Ishikawa (cell line): ENCODE data around the gene NFIB.

Experiments used
- CEBPB ChIP-seq: IDR thresholded peaks from 2 replicates; pipeline ENCODE4 v1.6.1; 2012
- CREB1 ChIP-seq: IDR thresholded peaks from 2 replicates; pipeline ENCODE4 v1.6.1; 2012; ENCODE audit warnings: low read depth
- EGR1 ChIP-seq: IDR thresholded peaks from 2 replicates; pipeline ENCODE4 v1.6.1; 2012
- EP300 ChIP-seq: IDR thresholded peaks from 2 replicates; pipeline ENCODE4 v1.6.1; 2012; ENCODE audit warnings: borderline replicate concordance
- FOXM1 ChIP-seq: IDR thresholded peaks from 2 replicates; pipeline ENCODE4 v1.6.1; 2012; ENCODE audit warnings: low read depth, borderline replicate concordance
- NFIC ChIP-seq: IDR thresholded peaks from 2 replicates; pipeline ENCODE4 v1.6.1; 2012
- RAD21 ChIP-seq: IDR thresholded peaks from 2 replicates; pipeline ENCODE4 v1.6.1; 2012; ENCODE audit warnings: low read depth
- TAF1 ChIP-seq: IDR thresholded peaks from 2 replicates; pipeline ENCODE4 v1.6.1; 2012; ENCODE audit warnings: low read depth, mild to moderate bottlenecking
- TCF12 ChIP-seq: IDR thresholded peaks from 2 replicates; pipeline ENCODE4 v1.6.1; 2012; ENCODE audit warnings: low read depth
- TEAD4 ChIP-seq: IDR thresholded peaks from 2 replicates; pipeline ENCODE4 v1.6.1; 2012
- YY1 ChIP-seq: IDR thresholded peaks from 2 replicates; pipeline ENCODE4 v1.6.1; 2012; ENCODE audit warnings: low read depth
- ZBTB7A ChIP-seq: IDR thresholded peaks from 2 replicates; pipeline ENCODE4 v1.6.1; 2012; ENCODE audit warnings: low read depth
- TF ChIP-seq, protein P1 (sequence below): IDR thresholded peaks from 2 replicates; pipeline ENCODE4 v1.6.1; 2012
- TF ChIP-seq, protein P2 (sequence below): IDR thresholded peaks from 2 replicates; pipeline ENCODE4 v1.6.1; 2012
- TF ChIP-seq, protein P3 (sequence below): IDR thresholded peaks from 2 replicates; pipeline ENCODE4 v1.6.1; 2012; ENCODE audit warnings: low read depth, mild to moderate bottlenecking

Gene NFIB

DNA sequence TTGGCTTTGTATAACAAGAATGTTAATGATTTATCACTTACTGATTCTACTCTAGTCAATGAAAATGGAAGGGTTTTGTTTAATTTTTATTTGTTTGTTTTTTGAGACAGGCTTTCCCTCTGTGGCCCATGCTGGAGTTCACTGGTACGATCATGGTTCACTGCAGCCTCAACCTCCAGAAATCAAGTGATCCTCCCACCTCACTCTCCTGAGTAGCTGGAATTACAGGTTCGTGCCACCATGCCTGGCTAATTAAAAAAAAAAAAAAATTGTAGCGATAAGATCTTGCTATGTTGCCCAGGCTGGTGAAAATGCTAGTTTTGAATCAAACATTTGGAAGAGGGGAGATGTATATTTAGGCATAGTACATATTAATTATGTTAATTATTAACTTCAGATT is 209.4 kb downstream of the NFIB start:
- TF ChIP-seq, protein P1, sequence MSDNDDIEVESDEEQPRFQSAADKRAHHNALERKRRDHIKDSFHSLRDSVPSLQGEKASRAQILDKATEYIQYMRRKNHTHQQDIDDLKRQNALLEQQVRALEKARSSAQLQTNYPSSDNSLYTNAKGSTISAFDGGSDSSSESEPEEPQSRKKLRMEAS: no peak
- no peak for TF ChIP-seq TEAD4
- no peak for TF ChIP-seq RAD21
- TF ChIP-seq FOXM1: no peak

DNA sequence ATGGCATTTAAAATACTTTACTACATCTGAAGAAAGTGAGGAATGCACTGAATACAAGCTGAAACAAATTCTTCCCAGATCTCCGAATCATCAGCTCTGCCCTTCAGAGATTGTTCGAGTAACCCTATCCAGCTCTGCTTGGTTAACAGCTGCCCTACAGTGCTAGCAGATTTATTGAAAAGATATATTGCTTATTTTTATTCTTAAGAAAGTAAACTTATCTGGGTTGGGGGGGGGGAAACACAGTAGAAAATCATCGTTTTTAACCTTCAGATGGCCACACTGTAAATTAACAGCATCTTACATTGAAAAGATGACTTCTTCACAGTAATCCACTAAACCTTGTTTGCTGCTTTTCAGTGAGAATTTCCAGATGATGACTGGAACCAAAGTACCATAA is 210.8 kb downstream of the NFIB start:
- TF ChIP-seq, protein P2, sequence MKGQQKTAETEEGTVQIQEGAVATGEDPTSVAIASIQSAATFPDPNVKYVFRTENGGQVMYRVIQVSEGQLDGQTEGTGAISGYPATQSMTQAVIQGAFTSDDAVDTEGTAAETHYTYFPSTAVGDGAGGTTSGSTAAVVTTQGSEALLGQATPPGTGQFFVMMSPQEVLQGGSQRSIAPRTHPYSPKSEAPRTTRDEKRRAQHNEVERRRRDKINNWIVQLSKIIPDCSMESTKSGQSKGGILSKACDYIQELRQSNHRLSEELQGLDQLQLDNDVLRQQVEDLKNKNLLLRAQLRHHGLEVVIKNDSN: no peak
- TF ChIP-seq, protein P1: no peak
- no peak for TF ChIP-seq YY1
- TF ChIP-seq EP300: no peak
- no peak for TF ChIP-seq TAF1
- TF ChIP-seq TCF12: no peak
- TF ChIP-seq, protein P3, sequence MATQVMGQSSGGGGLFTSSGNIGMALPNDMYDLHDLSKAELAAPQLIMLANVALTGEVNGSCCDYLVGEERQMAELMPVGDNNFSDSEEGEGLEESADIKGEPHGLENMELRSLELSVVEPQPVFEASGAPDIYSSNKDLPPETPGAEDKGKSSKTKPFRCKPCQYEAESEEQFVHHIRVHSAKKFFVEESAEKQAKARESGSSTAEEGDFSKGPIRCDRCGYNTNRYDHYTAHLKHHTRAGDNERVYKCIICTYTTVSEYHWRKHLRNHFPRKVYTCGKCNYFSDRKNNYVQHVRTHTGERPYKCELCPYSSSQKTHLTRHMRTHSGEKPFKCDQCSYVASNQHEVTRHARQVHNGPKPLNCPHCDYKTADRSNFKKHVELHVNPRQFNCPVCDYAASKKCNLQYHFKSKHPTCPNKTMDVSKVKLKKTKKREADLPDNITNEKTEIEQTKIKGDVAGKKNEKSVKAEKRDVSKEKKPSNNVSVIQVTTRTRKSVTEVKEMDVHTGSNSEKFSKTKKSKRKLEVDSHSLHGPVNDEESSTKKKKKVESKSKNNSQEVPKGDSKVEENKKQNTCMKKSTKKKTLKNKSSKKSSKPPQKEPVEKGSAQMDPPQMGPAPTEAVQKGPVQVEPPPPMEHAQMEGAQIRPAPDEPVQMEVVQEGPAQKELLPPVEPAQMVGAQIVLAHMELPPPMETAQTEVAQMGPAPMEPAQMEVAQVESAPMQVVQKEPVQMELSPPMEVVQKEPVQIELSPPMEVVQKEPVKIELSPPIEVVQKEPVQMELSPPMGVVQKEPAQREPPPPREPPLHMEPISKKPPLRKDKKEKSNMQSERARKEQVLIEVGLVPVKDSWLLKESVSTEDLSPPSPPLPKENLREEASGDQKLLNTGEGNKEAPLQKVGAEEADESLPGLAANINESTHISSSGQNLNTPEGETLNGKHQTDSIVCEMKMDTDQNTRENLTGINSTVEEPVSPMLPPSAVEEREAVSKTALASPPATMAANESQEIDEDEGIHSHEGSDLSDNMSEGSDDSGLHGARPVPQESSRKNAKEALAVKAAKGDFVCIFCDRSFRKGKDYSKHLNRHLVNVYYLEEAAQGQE: no peak

DNA sequence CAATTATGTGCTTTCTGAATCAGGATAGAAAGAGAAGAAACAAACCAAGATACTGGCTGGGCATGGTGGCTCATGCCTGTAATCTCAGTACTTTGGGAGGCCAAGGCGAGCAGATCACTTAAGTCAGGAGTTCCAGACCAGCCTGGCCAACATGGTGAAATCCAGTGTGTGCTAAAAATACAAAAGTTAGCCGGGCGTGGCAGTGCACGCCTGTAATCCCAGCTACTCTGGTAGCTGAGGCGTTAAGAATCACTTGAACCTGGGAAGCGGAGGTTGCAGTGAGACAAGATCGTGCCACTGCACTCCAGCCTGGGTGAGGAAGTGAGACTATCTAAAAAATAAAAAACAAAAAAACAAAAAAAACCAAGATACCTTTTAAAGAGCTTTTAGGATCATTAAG is 214.2 kb downstream of the NFIB start:
- TF ChIP-seq TEAD4 (no peak), ZBTB7A (no peak), YY1 (no peak), EGR1 (no peak), TAF1 (no peak), FOXM1 (no peak), NFIC (no peak), CEBPB (no peak), TCF12 (no peak), RAD21 (no peak), EP300 (no peak), CREB1 (no peak)
- TF ChIP-seq, protein P3: no peak
- TF ChIP-seq, protein P2: no peak
- TF ChIP-seq, protein P1: no peak

DNA sequence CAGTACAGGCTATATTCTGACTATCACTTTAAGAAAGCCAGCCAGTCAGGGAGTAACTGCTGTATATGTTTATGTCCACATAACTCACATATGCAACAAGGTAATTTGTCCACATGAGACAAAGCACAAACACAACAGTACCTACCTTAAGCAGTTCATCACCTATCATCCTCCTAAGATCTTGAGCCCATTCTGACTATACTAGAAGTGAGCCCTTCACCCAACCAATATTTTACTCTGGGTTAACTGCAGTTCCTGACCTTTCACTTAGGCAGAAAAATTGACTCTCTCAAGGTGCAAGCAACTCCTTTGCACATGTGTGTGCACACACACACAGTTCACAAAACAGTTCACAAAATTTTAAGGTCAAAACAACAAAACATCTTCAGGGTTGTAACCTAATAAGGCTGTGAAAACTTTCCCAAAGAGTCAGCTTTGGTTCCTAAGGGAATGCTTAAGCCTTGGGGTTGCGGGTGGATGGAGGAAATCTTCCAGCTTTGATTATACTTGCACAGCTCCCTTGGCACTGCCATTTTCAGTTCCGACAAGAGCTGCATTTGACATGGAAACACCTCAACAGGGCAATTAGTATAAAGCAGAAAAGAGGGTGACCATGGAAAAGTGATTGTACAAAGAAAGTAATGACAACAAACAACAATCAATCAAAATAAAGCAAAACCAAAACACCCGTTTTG is 215.3 kb downstream of the NFIB start:
- TF ChIP-seq EP300 (no peak), ZBTB7A (no peak), CREB1 (no peak), YY1 (no peak)
- TF ChIP-seq, protein P1: no peak

DNA sequence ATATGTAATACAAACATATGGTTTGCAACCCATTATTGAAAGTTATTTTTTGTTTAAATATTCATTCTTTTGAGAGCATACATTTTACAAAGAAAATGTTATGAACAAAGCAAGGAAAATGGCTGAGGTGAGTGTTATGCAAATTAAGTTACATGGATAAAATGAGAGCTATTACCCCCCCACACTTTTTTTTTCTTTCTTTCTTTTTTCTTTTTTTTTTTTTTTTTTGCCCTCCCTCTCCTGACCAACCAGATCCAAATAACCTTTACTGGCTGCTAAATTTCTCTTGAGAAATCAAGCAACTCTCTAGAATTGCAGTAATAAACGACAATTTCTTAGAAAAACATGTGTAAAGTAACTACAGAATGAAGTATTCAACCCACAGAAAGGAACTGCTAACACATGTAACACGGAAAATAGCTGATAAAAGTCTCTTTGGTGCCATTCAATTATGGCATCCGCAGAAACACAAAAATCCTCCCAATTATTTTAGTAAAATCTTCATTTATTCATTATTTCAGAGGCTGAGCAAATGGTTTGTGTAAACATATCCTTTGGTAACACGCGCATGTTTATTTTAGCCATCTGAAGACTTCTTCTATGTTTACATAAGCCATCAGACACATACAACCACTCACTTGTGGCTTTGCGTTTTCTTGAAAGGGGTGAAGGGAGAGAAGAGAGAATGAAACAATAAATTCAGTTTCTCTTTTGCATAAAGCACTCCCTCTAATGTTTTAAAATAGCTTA is 216.1 kb downstream of the NFIB start:
- TF ChIP-seq, protein P3: no peak
- TF ChIP-seq, protein P1: no peak
- TF ChIP-seq CEBPB: no peak
- no peak for TF ChIP-seq ZBTB7A
- TF ChIP-seq TCF12: no peak
- TF ChIP-seq, protein P2: no peak
- no peak for TF ChIP-seq EGR1
- TF ChIP-seq EP300: no peak
- no peak for TF ChIP-seq YY1
- no peak for TF ChIP-seq FOXM1
- TF ChIP-seq RAD21: no peak
- TF ChIP-seq NFIC: no peak
- no peak for TF ChIP-seq TAF1
- TF ChIP-seq TEAD4: no peak
- no peak for TF ChIP-seq CREB1
